Prostate gland (tissue), 2 donors: ENCODE data around the gene SERPINB6. TPM values are rescaled to one million over a fixed set of nuclear protein-coding genes. Genes with fewer than 3 reads are reported as not detected.
"Not testable (repeated sequence)": the region's sequence is repeated elsewhere in the genome, so short reads cannot be mapped to it uniquely, and the experiment has no call there.

Source experiments
- DNase-seq: peaks from one replicate; pipeline ENCODE4 v3.0.0-alpha.2; 2019; ENCODE audit warnings: low spot score
- H3K27ac ChIP-seq, 2 donors: fragments of 200-600 bp; sonication (generic); 2 replicates each; pipeline ENCODE4 v1.5.1; 2017 to 2019
- H3K27me3 ChIP-seq: fragments of 200-600 bp; sonication (generic); replicated peaks from 2 replicates; pipeline ENCODE4 v1.5.1; 2019; ENCODE audit not compliant: insufficient read depth
- H3K36me3 ChIP-seq, 2 donors: fragments of 200-600 bp; sonication (generic); 1 replicate in 1 of 2; 2 replicates in 1 of 2; pipeline versions ENCODE4 v1.5.1 to v1.8.1; 2017 to 2019
- H3K4me1 ChIP-seq: fragments of 200-600 bp; sonication (generic); replicated peaks from 2 replicates; pipeline ENCODE4 v1.5.1; 2019
- H3K4me3 ChIP-seq, 2 donors: fragments of 200-600 bp; sonication (generic); 2 replicates each; pipeline ENCODE4 v1.5.1; 2017 to 2019
- H3K9me3 ChIP-seq: fragments of 200-600 bp; sonication (generic); 2 replicates; pipeline ENCODE4 v1.5.1; 2017
- POLR2A ChIP-seq: fragments of 450-650 bp; IDR thresholded peaks from one replicate; pipeline ENCODE4 v1.6.1; 2016; ENCODE audit warnings: antibody characterized with exemption, mild to moderate bottlenecking
- POLR2AphosphoS5 ChIP-seq: sonication (generic); formaldehyde crosslinking; IDR thresholded peaks from one replicate; pipeline ENCODE4 v1.6.1; 2017; ENCODE audit warnings: antibody characterized with exemption
- WGBS: methylation state at CpG from one replicate; pipeline ENCODE4 v1.1.5; 2018; 5-methylcytosine and 5-hydroxymethylcytosine counted together
- intact Hi-C: fragments of 100-400 bp; cut with DNase I; formaldehyde crosslinking; loops from one replicate; pipeline ENCODE4 v1.14.2; 2022
- total RNA-seq, 2 donors: library from RNA; depleted of rRNA; stranded (reverse); fragments of >200 nt; gene quantifications; one replicate each; pipeline ENCODE4 v1.1.0, GENCODE V29; 2016
- TF ChIP-seq, protein P1 (sequence below), 4 experiments: fragments of 200-600 bp in 2 of 4; fragments of 450-650 bp in 2 of 4; sonication (generic) in 2 of 4; IDR thresholded peaks; 1 replicate in 3 of 4; 2 replicates in 1 of 4; pipeline ENCODE4 v1.5.1; 2016 to 2019; ENCODE audit warnings: antibody characterized with exemption in 4 of 4, mild to moderate bottlenecking in 2 of 4, moderate library complexity in 2 of 4

The SERPINB6 gene
- total RNA-seq, 2 donors from 2014 or later: 155 to 202 TPM

DNA sequence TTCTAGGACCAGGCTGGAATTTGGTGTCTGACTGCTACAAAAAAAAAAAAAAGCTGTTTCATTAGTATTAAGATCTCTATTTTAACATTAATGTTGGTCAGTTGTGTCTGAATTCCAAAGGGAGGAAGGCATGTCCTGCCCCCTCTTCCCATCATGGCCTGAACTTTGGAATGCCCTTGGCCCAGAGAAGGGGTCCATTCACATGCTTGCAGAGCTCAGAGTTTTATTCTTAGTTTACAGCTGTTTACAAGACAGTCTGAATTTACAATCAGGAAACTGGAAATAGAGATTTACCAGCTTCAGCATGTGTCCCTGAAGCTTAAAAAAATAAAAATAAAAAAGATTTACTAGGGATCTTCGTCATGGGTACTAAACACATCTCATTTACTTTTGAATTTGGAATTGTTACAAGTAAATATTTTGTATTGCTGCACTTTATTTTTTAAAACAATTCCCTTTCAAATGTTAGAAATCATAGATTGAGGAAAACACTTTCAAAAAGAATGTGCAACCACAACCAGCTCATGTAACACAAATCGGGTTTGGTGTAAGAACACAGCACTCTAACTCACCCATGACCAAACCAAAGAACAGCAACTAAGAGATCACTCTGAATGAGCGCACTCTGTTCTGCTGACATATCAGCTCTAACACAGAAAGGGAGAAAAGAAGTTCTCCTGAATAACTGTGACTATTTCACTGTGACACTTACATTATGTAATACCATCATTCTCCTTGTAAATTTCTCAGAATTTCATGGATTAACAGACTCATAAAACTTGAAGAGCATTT is 6.6 kb upstream of the SERPINB6 start:
- Histone ChIP-seq H3K27ac (no peak overlapping the region), H3K4me3 (no peak overlapping the region), H3K27me3 (no peaks in the 10 kb centered on the region), H3K4me1 (no peaks in the 10 kb centered on the region), H3K9me3 (no peaks in the 10 kb centered on the region), H3K36me3 (no peaks in the 10 kb centered on the region)
- DNase-seq: no peak
- 61% methylated on average over 3 of the region's 3 CpGs for WGBS
- intact Hi-C loops: no loop called here
- TF ChIP-seq POLR2AphosphoS5 (no peak), POLR2A (no peak)
- TF ChIP-seq, protein P1, sequence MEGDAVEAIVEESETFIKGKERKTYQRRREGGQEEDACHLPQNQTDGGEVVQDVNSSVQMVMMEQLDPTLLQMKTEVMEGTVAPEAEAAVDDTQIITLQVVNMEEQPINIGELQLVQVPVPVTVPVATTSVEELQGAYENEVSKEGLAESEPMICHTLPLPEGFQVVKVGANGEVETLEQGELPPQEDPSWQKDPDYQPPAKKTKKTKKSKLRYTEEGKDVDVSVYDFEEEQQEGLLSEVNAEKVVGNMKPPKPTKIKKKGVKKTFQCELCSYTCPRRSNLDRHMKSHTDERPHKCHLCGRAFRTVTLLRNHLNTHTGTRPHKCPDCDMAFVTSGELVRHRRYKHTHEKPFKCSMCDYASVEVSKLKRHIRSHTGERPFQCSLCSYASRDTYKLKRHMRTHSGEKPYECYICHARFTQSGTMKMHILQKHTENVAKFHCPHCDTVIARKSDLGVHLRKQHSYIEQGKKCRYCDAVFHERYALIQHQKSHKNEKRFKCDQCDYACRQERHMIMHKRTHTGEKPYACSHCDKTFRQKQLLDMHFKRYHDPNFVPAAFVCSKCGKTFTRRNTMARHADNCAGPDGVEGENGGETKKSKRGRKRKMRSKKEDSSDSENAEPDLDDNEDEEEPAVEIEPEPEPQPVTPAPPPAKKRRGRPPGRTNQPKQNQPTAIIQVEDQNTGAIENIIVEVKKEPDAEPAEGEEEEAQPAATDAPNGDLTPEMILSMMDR (IDR thresholded peaks at IDR 0.05): no peak

DNA sequence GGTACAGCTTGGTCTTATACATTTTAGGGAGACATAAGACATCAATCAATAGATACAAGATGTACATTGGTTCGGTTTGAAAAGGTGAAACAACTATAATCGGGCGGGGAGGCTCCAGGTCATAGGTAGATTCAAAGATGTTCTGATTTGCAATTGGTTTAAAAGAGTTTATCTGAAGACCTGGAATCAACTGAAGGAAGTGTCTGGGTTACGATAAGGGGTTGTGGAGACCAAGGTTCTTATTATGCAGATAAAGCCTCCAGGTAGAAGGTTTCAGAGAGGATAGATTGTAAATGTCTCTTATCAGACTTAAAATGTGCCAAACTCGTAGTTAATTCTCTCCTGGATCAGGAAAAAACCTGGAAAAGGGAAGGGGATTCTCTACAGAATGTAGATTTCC is 5.9 kb upstream of the SERPINB6 start:
- intact Hi-C loops: no loop called here

DNA sequence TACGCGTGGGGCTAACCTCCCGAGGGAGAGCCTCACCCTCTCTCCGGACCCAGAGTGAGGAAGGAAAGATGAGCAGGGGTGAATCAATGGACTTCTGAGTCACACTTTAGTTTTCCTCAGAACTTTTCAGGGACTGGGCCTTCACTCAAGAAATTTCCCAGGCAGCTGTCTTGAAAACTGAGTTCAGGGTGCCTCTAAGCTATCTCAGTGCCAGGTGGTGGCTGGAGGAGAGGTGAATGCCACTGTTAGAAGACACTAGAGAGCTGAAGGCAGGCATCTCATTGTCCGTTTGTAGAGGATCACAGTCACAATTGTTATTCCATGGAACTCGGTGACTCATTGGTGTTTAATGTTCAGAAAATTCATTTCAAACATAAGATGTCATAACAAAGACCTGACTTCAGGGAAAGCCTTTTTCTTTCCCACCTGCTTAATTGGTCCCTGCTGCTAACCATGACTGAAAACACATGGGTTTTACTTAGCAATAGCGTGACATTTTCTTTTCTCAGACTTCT is 5.3 kb upstream of the SERPINB6 start:
- Histone ChIP-seq H3K27me3 (no peaks in the 10 kb centered on the region), H3K4me3 (no peak overlapping the region), H3K4me1 (no peaks in the 10 kb centered on the region), H3K9me3 (no peaks in the 10 kb centered on the region), H3K27ac (no peak overlapping the region), H3K36me3 (no peaks in the 10 kb centered on the region)
- intact Hi-C loops: no loop called here
- TF ChIP-seq, protein P1 (IDR thresholded peaks at IDR 0.05): no peak
- TF ChIP-seq POLR2A (no peak), POLR2AphosphoS5 (no peak)
- 62% methylated on average over 7 of the region's 7 CpGs for WGBS
- DNase-seq: no peak

More for the DNA sequence above, 5.9 kb upstream of the SERPINB6 start:
- Histone ChIP-seq H3K4me3 (no peak overlapping the region), H3K27ac (no peak overlapping the region), H3K9me3 (no peaks in the 10 kb centered on the region), H3K36me3 (no peaks in the 10 kb centered on the region), H3K4me1 (no peaks in the 10 kb centered on the region), H3K27me3 (no peaks in the 10 kb centered on the region)
- TF ChIP-seq, protein P1 (IDR thresholded peaks at IDR 0.05): no peak
- no peak for TF ChIP-seq POLR2AphosphoS5
- no peak for TF ChIP-seq POLR2A
- 94% methylated on average over 5 of the region's 5 CpGs for WGBS
- DNase-seq: no peak

DNA sequence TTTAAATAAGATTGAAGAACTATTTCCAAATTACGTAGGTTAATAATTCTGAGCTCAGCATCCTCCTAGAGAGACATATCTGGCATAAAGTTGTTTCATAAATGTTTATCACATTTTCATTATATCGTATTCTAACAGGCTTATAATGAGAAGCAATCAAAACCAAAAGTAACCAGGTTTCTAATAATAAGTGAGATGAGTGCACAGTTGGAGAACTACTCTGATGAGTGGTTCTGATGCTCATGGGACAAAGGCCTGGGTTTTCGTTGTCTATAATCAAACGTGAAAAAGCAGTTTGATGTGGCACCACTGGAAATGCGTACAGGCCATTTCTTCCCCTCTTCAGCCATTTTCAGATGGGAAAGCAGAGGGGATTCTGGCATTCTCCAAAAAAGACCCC is 4.7 kb upstream of the SERPINB6 start:
- TF ChIP-seq POLR2AphosphoS5 (no peak), POLR2A (no peak)
- TF ChIP-seq, protein P1 (IDR thresholded peaks at IDR 0.05): no peak
- Histone ChIP-seq H3K36me3 (no peaks in the 10 kb centered on the region), H3K27me3 (no peaks in the 10 kb centered on the region), H3K4me3 (no peak overlapping the region), H3K9me3 (no peaks in the 10 kb centered on the region), H3K4me1 (no peaks in the 10 kb centered on the region), H3K27ac (no peak overlapping the region)
- DNase-seq: no peak
- 91% methylated on average over 5 of the region's 5 CpGs for WGBS
- intact Hi-C loops: no loop called here

DNA sequence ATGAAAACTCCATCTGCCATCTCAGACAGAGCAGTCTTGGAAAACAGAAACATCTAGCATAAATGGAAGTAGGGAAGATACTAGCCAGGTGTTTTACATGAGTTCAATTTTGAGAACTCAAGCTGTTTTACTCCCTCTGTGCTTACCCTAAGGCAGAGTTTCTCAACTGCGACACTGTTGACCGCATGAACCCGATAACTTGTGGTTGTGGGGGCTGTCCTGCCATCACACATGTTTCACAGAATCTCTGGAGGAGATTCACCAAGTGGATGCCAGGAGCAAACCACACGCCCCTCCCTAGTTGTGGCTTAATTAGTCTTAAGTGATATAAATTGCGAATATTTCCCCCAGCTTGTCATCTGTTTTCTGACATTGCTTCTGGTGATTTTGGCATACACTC is 2.3 kb upstream of the SERPINB6 start:
- Histone ChIP-seq H3K4me1 (no peaks in the 10 kb centered on the region), H3K4me3 (no peak overlapping the region), H3K27ac (no peak overlapping the region), H3K36me3 (no peaks in the 10 kb centered on the region), H3K27me3 (no peaks in the 10 kb centered on the region), H3K9me3 (no peaks in the 10 kb centered on the region)
- intact Hi-C loops: no loop called here
- DNase-seq: no peak
- 92% methylated on average over 5 of the region's 5 CpGs for WGBS
- TF ChIP-seq, protein P1 (IDR thresholded peaks at IDR 0.05): no peak
- no peak for TF ChIP-seq POLR2AphosphoS5
- TF ChIP-seq POLR2A: no peak

DNA sequence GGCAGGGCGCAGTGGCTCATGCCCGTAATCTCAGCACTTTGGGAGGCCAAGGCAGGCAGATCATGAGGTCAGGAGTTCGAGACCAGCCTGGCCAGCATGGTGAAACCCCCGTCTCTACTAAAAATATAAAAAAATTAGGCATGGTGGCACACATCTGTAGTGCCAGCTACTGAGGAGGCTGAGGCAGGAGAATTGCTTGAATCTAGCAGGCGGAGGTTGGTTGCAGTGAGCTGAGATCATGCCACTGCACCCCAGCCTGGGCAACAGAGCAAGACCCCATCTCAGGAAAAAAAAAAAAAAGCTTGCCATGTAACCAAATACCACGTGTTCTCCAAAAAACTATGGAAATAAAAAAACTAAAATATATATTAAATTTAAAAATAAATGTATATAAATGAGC is 1.8 kb upstream of the SERPINB6 start:
- H3K36me3 ChIP-seq, H3K9me3 ChIP-seq, H3K4me3 ChIP-seq, DNase-seq, intact Hi-C loops, H3K27me3 ChIP-seq, H3K4me1 ChIP-seq, H3K27ac ChIP-seq: not testable (repeated sequence)
- WGBS: 95% methylated on average over 6 of the region's 6 CpGs

DNA sequence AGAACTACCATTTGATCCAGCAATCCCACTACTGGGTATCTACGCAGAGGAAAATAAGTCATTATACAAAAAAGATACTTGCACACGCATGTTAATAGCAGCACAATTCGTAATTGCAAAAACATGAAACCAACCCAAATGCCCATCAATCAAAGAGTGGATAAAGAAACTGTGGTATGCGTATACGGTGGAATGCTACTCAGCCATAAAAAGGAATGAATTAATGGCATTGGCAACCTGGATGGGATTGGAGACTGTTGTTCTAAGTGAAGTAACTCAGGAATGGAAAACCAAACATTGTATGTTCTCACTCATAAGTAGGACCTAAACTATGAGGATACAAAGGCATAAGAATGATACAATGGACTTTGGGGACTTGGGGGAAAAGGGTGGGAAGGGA is 1.3 kb upstream of the SERPINB6 start:
- whole genome bisulfite sequencing: 91% methylated on average over 5 of the region's 5 CpGs
- H3K27me3 ChIP-seq, H3K4me3 ChIP-seq, H3K4me1 ChIP-seq, H3K36me3 ChIP-seq, DNase-seq, H3K9me3 ChIP-seq, intact Hi-C loops: not testable (repeated sequence)
- peak overlapping the region in 1 of 2 donors; percentile 98 for H3K27ac ChIP-seq
